ENCODE measurements around the gene FAM228B.

Gene FAM228B

GRCh38 chr2:24204505-24204904, 81.2 kb downstream of the FAM228B start:
- no peak for DNase-seq (ENCODE audit: low spot score)

- no peak for DNase-seq (ENCODE audit: low spot score)
These were observed 81.9 kb downstream of the FAM228B start for GRCh38 chr2:24205131-24205530.

DNA sequence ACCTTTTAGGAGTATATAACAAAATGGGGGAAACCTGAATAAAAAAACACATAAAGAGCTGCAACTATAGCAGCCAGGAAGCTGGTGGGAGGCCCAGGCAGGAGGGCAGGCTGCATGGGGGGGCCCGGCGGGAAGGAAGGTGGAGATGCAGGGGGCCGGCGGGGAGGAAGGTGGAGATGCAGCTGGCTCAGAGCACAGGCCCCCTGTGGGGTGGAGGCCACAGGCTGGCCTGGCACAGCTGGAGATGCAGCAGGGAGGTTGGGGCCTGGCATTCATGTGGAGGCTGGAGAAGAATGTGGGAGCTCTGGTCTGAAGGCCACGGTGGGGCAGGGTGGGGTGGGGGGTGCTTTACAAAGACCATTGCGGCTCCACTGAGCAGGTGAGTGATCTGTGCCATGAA, 83.0 kb downstream of the FAM228B start:
- no peak for DNase-seq (ENCODE audit: low spot score)

DNA sequence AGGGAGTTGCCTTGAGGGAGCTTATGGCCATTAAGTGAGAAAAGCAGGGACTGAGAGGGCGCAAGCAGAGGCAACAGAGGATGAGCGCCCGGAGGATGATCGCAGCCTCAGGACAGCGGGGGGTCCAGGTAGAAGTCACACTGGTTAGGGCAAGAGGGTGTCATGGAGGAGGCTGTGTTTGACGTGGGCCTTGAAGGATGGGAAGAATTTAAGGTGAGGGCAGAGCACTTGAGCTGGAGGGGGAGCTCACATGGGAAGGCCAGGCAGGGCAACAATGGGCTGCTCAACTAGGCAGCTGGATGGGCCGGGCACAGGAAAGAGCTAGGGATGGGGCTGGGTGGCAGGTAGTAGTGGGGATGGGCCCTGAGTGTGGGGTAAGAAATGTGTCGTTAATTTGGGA, 83.4 kb downstream of the FAM228B start:
- DNase-seq (ENCODE audit: low spot score), result no peak

- no peak for DNase-seq (ENCODE audit: low spot score)
These were observed 84.1 kb downstream of the FAM228B start for GRCh38 chr2:24207359-24207758.

GRCh38 chr2:24208490-24208889, 85.2 kb downstream of the FAM228B start:
- no peak for DNase-seq (ENCODE audit: low spot score)

DNA sequence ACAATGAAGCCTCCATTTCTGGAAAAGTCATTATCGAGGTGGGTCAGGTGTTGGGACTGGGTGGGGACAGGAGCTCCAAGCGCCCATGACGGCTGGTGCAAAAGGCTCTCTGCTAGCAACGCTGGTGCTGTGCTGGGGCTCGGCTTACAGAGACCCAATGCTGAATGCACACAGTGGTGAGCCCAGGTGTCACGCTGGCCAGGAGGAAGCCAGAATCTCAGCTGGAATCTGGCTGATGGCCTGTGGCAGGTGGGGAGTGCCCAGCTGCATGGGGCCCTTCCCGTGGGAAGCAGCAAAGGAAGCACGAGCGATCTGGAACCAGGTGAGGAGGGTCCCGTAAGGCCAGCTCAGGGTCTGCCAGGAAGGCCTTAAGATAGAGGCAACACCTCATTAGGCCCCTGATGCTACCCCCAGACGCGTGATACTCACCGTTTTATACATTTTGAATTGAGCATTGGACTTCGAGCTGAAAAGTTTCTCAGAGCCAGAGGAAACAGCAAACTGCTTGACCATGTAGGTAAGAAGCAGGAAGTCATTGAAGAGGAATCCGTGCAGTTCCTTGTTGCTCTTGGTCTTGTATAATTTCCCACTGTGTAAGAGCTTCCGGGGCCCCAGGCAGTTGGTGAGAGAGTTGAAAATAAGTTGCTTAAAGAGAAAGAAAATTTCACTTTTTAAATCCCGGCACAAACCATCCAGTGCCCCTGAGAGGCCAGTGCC, 86.3 kb downstream of the FAM228B start:
- no peak for DNase-seq (ENCODE audit: low spot score)

DNA sequence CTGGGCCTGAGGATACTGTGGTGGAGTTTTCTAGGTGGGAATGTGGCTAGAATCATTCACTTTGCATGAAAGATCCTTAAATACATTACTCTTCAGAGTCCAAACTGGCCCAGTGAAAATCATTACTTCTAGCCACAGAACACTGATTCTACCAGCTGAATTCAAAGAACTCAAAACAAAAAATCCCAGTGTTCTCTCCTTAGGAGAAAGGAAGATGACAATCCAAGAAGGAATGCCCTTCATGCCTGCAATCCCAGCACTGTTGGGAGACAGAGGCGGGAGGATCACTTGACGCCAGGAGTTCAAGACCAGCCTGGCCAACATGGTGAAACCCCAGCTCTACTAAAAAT, 86.8 kb downstream of the FAM228B start:
- no peak for DNase-seq (ENCODE audit: low spot score)

- DNase-seq (ENCODE audit: low spot score), result no peak
These were observed 87.5 kb downstream of the FAM228B start for GRCh38 chr2:24210723-24211122.

DNA sequence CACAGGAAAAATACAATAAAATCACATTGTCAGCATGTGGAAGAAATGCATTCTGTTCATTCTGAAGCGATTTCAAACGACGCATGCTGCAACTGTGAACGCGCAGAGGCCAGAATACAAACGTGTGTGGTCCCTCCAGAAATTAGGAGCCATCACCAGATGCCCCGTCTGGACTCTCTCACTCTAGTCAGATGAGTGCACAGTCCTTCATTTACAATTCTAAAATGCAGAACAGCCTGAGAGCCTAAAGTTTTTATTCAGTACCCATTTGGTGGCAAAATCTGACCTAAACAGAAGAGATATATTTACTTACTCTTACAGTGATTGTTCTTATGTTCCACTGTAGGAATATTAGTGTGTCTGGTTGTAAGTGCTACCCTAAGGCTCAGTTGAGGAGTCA, 88.1 kb downstream of the FAM228B start:
- no peak for DNase-seq (ENCODE audit: low spot score)

GRCh38 chr2:24214880-24215279, 91.6 kb downstream of the FAM228B start:
- DNase-seq (ENCODE audit: low spot score), result no peak
